H1 (cell line): ENCODE results near the gene MYH9. TPM values are rescaled to one million over a fixed set of nuclear protein-coding genes. Genes with fewer than 3 reads are reported as not detected.
"Not testable (repeated sequence)": the region's sequence is repeated elsewhere in the genome, so short reads cannot be mapped to it uniquely, and the experiment has no call there.

Experiments used
- CTCF ChIA-PET: fragments of 300-600 bp; sonication (Branson Sonifier 250); formaldehyde crosslinking; loops from one replicate; lab custom pipeline; 2021; ENCODE audit not compliant: partially characterized antibody; lab: Charles Lee
- POLR2A ChIA-PET: fragments of 300-600 bp; sonication (Branson Sonifier 250); formaldehyde crosslinking; loops from one replicate; lab custom pipeline; 2021; ENCODE audit warnings: inconsistent platforms; ENCODE audit not compliant: partially characterized antibody; lab: Charles Lee
- DNase-seq, 2 experiments: peaks; one replicate each; pipeline versions ENCODE4 v3.0.0 to v3.0.0-alpha.2; 2010 to 2022; ENCODE audit warnings: low spot score in 2 of 2, low read depth in 1 of 2, mixed read lengths in 1 of 2
- FAIRE-seq: peaks from 2 replicates; lab custom pipeline; 2011; peaks lifted over from hg19 to GRCh38; lab: Jason Lieb, UNC
- H2AFZ ChIP-seq: 2 replicates; pipeline ENCODE4 v1.8.1; 2012; ENCODE audit warnings: low read length, inconsistent platforms
- H2AK5ac ChIP-seq: 2 replicates; pipeline ENCODE4 v1.6.1; 2013; ENCODE audit warnings: low read depth, low read length
- H2BK120ac ChIP-seq: replicated peaks from 2 replicates; pipeline ENCODE3; 2013; ENCODE audit warnings: low read depth, low read length, inconsistent platforms
- H2BK12ac ChIP-seq: 2 replicates; pipeline ENCODE4 v1.6.1; 2013; ENCODE audit warnings: low read depth, low read length
- H2BK15ac ChIP-seq: 2 replicates; pipeline ENCODE4 v1.6.1; 2013; ENCODE audit warnings: low read length
- H2BK20ac ChIP-seq: 2 replicates; pipeline ENCODE4 v1.6.1; 2013; ENCODE audit warnings: low read length
- H2BK5ac ChIP-seq: 2 replicates; pipeline ENCODE4 v1.6.1; 2013; ENCODE audit warnings: low read depth, low read length
- H3K14ac ChIP-seq: 2 replicates; pipeline ENCODE4 v1.6.1; 2013; ENCODE audit warnings: inconsistent platforms; ENCODE audit not compliant: insufficient read length
- H3K18ac ChIP-seq: 2 replicates; pipeline ENCODE4 v1.6.1; 2013; ENCODE audit warnings: low read length; ENCODE audit errors: extremely low read depth
- H3K23ac ChIP-seq: 2 replicates; pipeline ENCODE4 v1.6.1; 2013; ENCODE audit warnings: inconsistent platforms; ENCODE audit not compliant: insufficient read length
- H3K23me2 ChIP-seq: 2 replicates; pipeline ENCODE4 v1.6.1; 2013; ENCODE audit warnings: low read depth, low read length
- H3K27ac ChIP-seq: 2 replicates; pipeline ENCODE4 v1.6.1; 2011; ENCODE audit warnings: low read depth, low read length, inconsistent platforms
- H3K27me3 ChIP-seq, 4 experiments: replicated peaks in 1 of 4; 1 replicate in 1 of 4; 2 replicates in 3 of 4; pipeline versions ENCODE4 v1.6.1 to v1.8.1; 2011 to 2013; ENCODE audit warnings: low read length in 3 of 4, mild to moderate bottlenecking in 3 of 4, inconsistent platforms in 2 of 4, mixed read lengths in 2 of 4, moderate library complexity in 1 of 4; ENCODE audit not compliant: control insufficient read depth in 3 of 4, insufficient read depth in 3 of 4; ENCODE audit errors: extremely low read depth in 1 of 4
- H3K36me3 ChIP-seq, 4 experiments: 2 replicates each; pipeline versions ENCODE4 v1.6.1 to v1.8.1; 2011 to 2013; ENCODE audit warnings: mild to moderate bottlenecking in 4 of 4, low read length in 3 of 4, moderate library complexity in 2 of 4, control low read depth in 1 of 4, inconsistent platforms in 1 of 4; ENCODE audit not compliant: insufficient read depth in 4 of 4, control insufficient read depth in 2 of 4
- H3K4ac ChIP-seq: replicated peaks from 2 replicates; pipeline ENCODE3; 2013; ENCODE audit warnings: low read length, low read depth, mixed read lengths, inconsistent platforms; ENCODE audit not compliant: insufficient read length
- H3K4me1 ChIP-seq, 4 experiments: replicated peaks in 1 of 4; 1 replicate in 1 of 4; 2 replicates in 3 of 4; pipeline versions ENCODE4 v1.6.1 to v1.8.1; 2011 to 2013; ENCODE audit warnings: low read length in 3 of 4, inconsistent platforms in 2 of 4, mixed read lengths in 1 of 4; ENCODE audit not compliant: insufficient read depth in 4 of 4, control insufficient read depth in 3 of 4
- H3K4me2 ChIP-seq, 2 experiments: 2 replicates each; pipeline versions ENCODE4 v1.6.1 to v1.8.1; 2011 to 2013; ENCODE audit warnings: low read depth in 2 of 2, low read length in 2 of 2, control low read depth in 1 of 2, inconsistent platforms in 1 of 2, mild to moderate bottlenecking in 1 of 2; ENCODE audit not compliant: insufficient read depth in 1 of 2
- H3K4me3 ChIP-seq, 4 experiments: fragments of 200-600, 300-600 bp in 1 of 4; sonication (generic), shearing (Covaris generic), sonication (Bioruptor Twin) in 1 of 4; 2 replicates each; pipeline versions ENCODE4 v1.5.1 to v1.8.1; 2011 to 2016; ENCODE audit warnings: low read length in 4 of 4, low read depth in 3 of 4, control low read depth in 2 of 4, inconsistent platforms in 2 of 4, mild to moderate bottlenecking in 2 of 4, mixed read lengths in 1 of 4, moderate library complexity in 1 of 4; ENCODE audit not compliant: insufficient read depth in 2 of 4; ENCODE audit errors: extremely low read depth in 1 of 4
- H3K56ac ChIP-seq: replicated peaks from 2 replicates; pipeline ENCODE3; 2013; ENCODE audit warnings: low read depth, mild to moderate bottlenecking, mixed read lengths, low read length, inconsistent platforms; ENCODE audit not compliant: insufficient read length
- H3K79me1 ChIP-seq: 2 replicates; pipeline ENCODE4 v1.6.1; 2013; ENCODE audit warnings: low read depth, low read length, control low read depth
- H3K79me2 ChIP-seq, 2 experiments: 2 replicates each; pipeline versions ENCODE4 v1.6.1 to v1.8.1; 2012 to 2013; ENCODE audit warnings: low read length in 2 of 2, mild to moderate bottlenecking in 2 of 2, inconsistent platforms in 1 of 2; ENCODE audit not compliant: insufficient read depth in 2 of 2, control insufficient read depth in 1 of 2
- H3K9ac ChIP-seq, 4 experiments: replicated peaks in 1 of 4; 1 replicate in 1 of 4; 2 replicates in 3 of 4; pipeline versions ENCODE4 v1.6.1 to v1.8.1; 2011 to 2013; ENCODE audit warnings: low read depth in 3 of 4, low read length in 3 of 4, control low read depth in 2 of 4, mild to moderate bottlenecking in 2 of 4, moderate library complexity in 2 of 4, inconsistent platforms in 1 of 4; ENCODE audit errors: extremely low read depth in 1 of 4
- H3K9me3 ChIP-seq, 2 experiments: 2 replicates each; pipeline versions ENCODE4 v1.6.1 to v1.8.1; 2012 to 2013; ENCODE audit warnings: mild to moderate bottlenecking in 2 of 2, moderate library complexity in 2 of 2, control low read depth in 1 of 2, inconsistent platforms in 1 of 2, low read depth in 1 of 2, low read length in 1 of 2, mixed read lengths in 1 of 2; ENCODE audit not compliant: insufficient read depth in 2 of 2
- H4K20me1 ChIP-seq, 2 experiments: replicated peaks in 1 of 2; 2 replicates each; pipeline versions ENCODE3 to v1.8.1; 2011 to 2013; ENCODE audit warnings: inconsistent platforms in 2 of 2, low read length in 2 of 2, mild to moderate bottlenecking in 1 of 2; ENCODE audit not compliant: insufficient read depth in 2 of 2, control insufficient read depth in 1 of 2
- H4K5ac ChIP-seq: 2 replicates; pipeline ENCODE4 v1.6.1; 2013; ENCODE audit warnings: low read length, low read depth, mixed read lengths, inconsistent platforms; ENCODE audit not compliant: insufficient read length
- H4K8ac ChIP-seq: 2 replicates; pipeline ENCODE4 v1.8.0; 2013; ENCODE audit warnings: mild to moderate bottlenecking, moderate library complexity, low read length, inconsistent platforms; ENCODE audit not compliant: insufficient read depth; ENCODE audit errors: extremely low read depth
- H4K91ac ChIP-seq: replicated peaks from 2 replicates; pipeline ENCODE3; 2013; ENCODE audit warnings: low read length, mixed read lengths, inconsistent platforms; ENCODE audit not compliant: insufficient read length
- E2F6 ChIP-seq: IDR thresholded peaks from 2 replicates; pipeline ENCODE4 v1.6.1; 2012; ENCODE audit warnings: inconsistent platforms
- EGR1 ChIP-seq: IDR thresholded peaks from 2 replicates; pipeline ENCODE4 v1.6.1; 2011; ENCODE audit warnings: low read depth, low read length, borderline replicate concordance
- EP300 ChIP-seq, 2 experiments: IDR thresholded peaks; 1 replicate in 1 of 2; 2 replicates in 1 of 2; pipeline ENCODE4 v1.6.1; 2011 to 2012; ENCODE audit warnings: low read depth in 2 of 2, low read length in 2 of 2, mild to moderate bottlenecking in 2 of 2, borderline replicate concordance in 1 of 2, inconsistent platforms in 1 of 2, moderate library complexity in 1 of 2
- SAP30 ChIP-seq: fragments of 300-600 bp; sonication (generic); IDR thresholded peaks from 2 replicates; pipeline ENCODE4 v1.7.1; 2012; ENCODE audit warnings: low read length, moderate library complexity, mild to moderate bottlenecking, inconsistent platforms; ENCODE audit not compliant: insufficient read depth, insufficient replicate concordance
- SUZ12 ChIP-seq: fragments of 200-600 bp; sonication (generic); IDR thresholded peaks from 2 replicates; pipeline ENCODE4 v1.6.1; 2012; ENCODE audit warnings: mild to moderate bottlenecking, inconsistent platforms, low read length, moderate library complexity, mixed read lengths
- TAF1 ChIP-seq: IDR thresholded peaks from 2 replicates; pipeline ENCODE4 v1.6.1; 2011; ENCODE audit warnings: mild to moderate bottlenecking, low read depth, low read length
- YY1 ChIP-seq: IDR thresholded peaks from 2 replicates; pipeline ENCODE4 v1.6.1; 2011; ENCODE audit warnings: low read depth, mild to moderate bottlenecking, low read length
- WGBS, 2 experiments: shearing (Covaris generic) in 1 of 2; methylation state at CpG; one replicate each; pipeline versions ENCODE4 v1.1.6 to v1.1.7; 2013 to 2015; ENCODE audit warnings: low lambda C conversion rate in 2 of 2, mixed read lengths in 2 of 2, inconsistent platforms in 1 of 2, low coverage in 1 of 2, missing lambda C conversion rate in 1 of 2; ENCODE audit not compliant: insufficient replicate concordance in 2 of 2, insufficient coverage in 1 of 2, insufficient read length in 1 of 2; ENCODE audit errors: extremely low coverage in 1 of 2, missing lambda C conversion rate in 1 of 2; 5-methylcytosine and 5-hydroxymethylcytosine counted together
- polyA plus RNA-seq, 7 experiments: library from polyadenylated mRNA; depleted of rRNA in 3 of 7; stranded (reverse) in 5 of 7; unstranded in 2 of 7; fragments of >200 nt in 5 of 7; fragments of 200-250 nt in 2 of 7; gene quantifications; 1 replicate in 5 of 7; 2 replicates in 1 of 7; 4 replicates in 1 of 7; pipeline versions ENCODE4 v1.2.1 to v1.2.3, GENCODE V29; 2011 to 2013; ENCODE audit warnings: missing spikeins in 2 of 7, mixed read lengths in 2 of 7
- total RNA-seq: library from RNA; stranded (reverse); fragmentation: NEBNext Ultra II Directional; extraction: Animal tissue kit (Norgen Biotek cat#: 25700); gene quantifications from 2 replicates; pipeline ENCODE4 v1.2.1, GENCODE V29; 2021

Gene MYH9
- total and polyA plus RNA-seq, 2 of the 8 experiments (the other 6 are each of a cell fraction or from before 2014, with no cell fraction given) = 24.9 to 322 TPM

DNA sequence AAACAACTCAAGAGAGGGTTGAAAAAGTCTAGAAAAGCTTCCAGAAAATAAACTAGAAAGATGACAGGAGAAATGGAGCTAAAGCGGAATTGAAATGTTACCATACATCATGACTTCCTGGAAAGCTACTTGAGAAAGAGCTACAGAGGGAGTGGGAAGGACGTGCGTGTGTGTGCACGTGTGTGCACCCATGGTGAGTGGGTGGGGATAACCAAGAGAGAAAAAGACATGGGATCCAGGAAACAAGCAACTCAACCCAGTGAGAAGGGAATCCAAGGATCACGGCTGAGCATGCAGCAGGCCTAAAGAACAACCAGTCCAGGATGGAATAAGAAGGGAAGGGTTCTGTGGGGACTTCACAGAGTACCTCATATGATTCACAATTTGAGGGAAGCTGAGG is 113.2 kb downstream of the MYH9 start (continued):
- no peak for TF ChIP-seq SUZ12
- no peak for TF ChIP-seq EP300 (IDR thresholded peaks at IDR 0.05; ENCODE audit: borderline replicate concordance in 1 of 2, low read depth in 2 of 2, low read length in 2 of 2)
- no peak for TF ChIP-seq YY1
- TF ChIP-seq TAF1 = no peak
- TF ChIP-seq EGR1 = no peak
- no peak for TF ChIP-seq E2F6
- no peak for TF ChIP-seq SAP30

- not testable (repeated sequence) for DNase-seq, H3K79me2 ChIP-seq, H2AK5ac ChIP-seq, H3K36me3 ChIP-seq, H3K4me3 ChIP-seq, FAIRE-seq, H2BK20ac ChIP-seq, H2BK5ac ChIP-seq, H3K27ac ChIP-seq, H3K14ac ChIP-seq, H3K18ac ChIP-seq, H4K5ac ChIP-seq, H3K4me2 ChIP-seq, H3K23ac ChIP-seq, H4K20me1 ChIP-seq, H3K9me3 ChIP-seq, H3K4me1 ChIP-seq, H3K79me1 ChIP-seq, H3K23me2 ChIP-seq, H2BK12ac ChIP-seq, H3K4ac ChIP-seq, H4K8ac ChIP-seq, H2BK120ac ChIP-seq, H3K27me3 ChIP-seq, H3K56ac ChIP-seq, H3K9ac ChIP-seq, H2BK15ac ChIP-seq, H4K91ac ChIP-seq, H2AFZ ChIP-seq
- ChIA-PET POLR2A (interaction anchor here (1.4 kb wide), 1 partner anchor 237 kb away, joined by 3 read pairs; no protein-coding TSS in a partner anchor), CTCF (interaction anchor here (0.6 to 4.0 kb wide), 6 partner anchors 9 to 225 kb away, joined by 3 to 15 read pairs (median 4); partner anchors contain the start of gene APOL2)
- WGBS, 2 experiments = 73% methylated on average over 3 of the region's 5 CpGs; no CpG with 5 or more reads in 1 of the 2 experiments
Observed at GRCh38 chr22:36271951-36272350, 115.8 kb downstream of the MYH9 start.
